ENCODE results near the gene MRPS2. TPM values are rescaled to one million over a fixed set of nuclear protein-coding genes. Genes with fewer than 3 reads are reported as not detected.

MRPS2 gene
- total RNA-seq, 3 donors from 2014 or later (not counting 1 experiment from before 2014, with no cell fraction given) = 15.6 to 26.7 (median 24.7) TPM

GRCh38 chr9:135482015-135482754, 18.3 kb upstream of the MRPS2 start:
- Histone ChIP-seq H3K27ac (ENCODE audit: low read length) (no peak overlapping the region), H3K4me1 (ENCODE audit: control insufficient read depth, insufficient read depth, low read length) (peaks cover 23% of the 10 kb centered on the region), H3K27me3 (ENCODE audit: control insufficient read depth, insufficient read depth, low read length) (no peaks in the 10 kb centered on the region), H3K9me3 (ENCODE audit: control insufficient read depth, insufficient read depth, low read length) (no peaks in the 10 kb centered on the region), H3K4me3 (ENCODE audit: low read length) (no peak overlapping the region), H3K36me3 (ENCODE audit: control insufficient read depth, insufficient read depth, low read length) (peaks cover 5% of the 10 kb centered on the region)
- H3K4me3 Mint-ChIP-seq = peak overlapping the region; percentile 58
- H3K36me3 Mint-ChIP-seq = no peaks in the 10 kb centered on the region
- WGBS (ENCODE audit: insufficient coverage) = 78% methylated on average over 5 of the region's 8 CpGs
- intact Hi-C loops (cut with micrococcal nuclease) = no loop called here
- H3K9me3 Mint-ChIP-seq = no peaks in the 10 kb centered on the region
- H3K27ac Mint-ChIP-seq = no peak overlapping the region
- peaks cover 0 to 2% of the 10 kb centered on the region in 2 donors for H3K27me3 Mint-ChIP-seq (ENCODE audit: low read depth in 2 of 2)
- ATAC-seq (no peak), DNase-seq (no peak)
- peaks cover 5 to 9% of the 10 kb centered on the region in 2 donors for H3K4me1 Mint-ChIP-seq
- no peak for TF ChIP-seq CTCF (IDR thresholded peaks at IDR 0.05)

- TF ChIP-seq CTCF (IDR thresholded peaks at IDR 0.05) = no peak
- Histone ChIP-seq H3K4me3 (ENCODE audit: low read length) (no peak overlapping the region), H3K27ac (ENCODE audit: low read length) (no peak overlapping the region), H3K9me3 (ENCODE audit: control insufficient read depth, insufficient read depth, low read length) (no peaks in the 10 kb centered on the region), H3K4me1 (ENCODE audit: control insufficient read depth, insufficient read depth, low read length) (peaks cover 18% of the 10 kb centered on the region), H3K36me3 (ENCODE audit: control insufficient read depth, insufficient read depth, low read length) (peaks cover 5% of the 10 kb centered on the region), H3K27me3 (ENCODE audit: control insufficient read depth, insufficient read depth, low read length) (no peaks in the 10 kb centered on the region)
- Mint-ChIP-seq H3K9me3 (no peaks in the 10 kb centered on the region), H3K36me3 (no peaks in the 10 kb centered on the region), H3K4me3 (no peak overlapping the region), H3K4me1 (peaks cover 0 to 4% of the 10 kb centered on the region in 2 donors), H3K27ac (no peak overlapping the region), H3K27me3 (ENCODE audit: low read depth in 2 of 2) (no peaks in the 10 kb centered on the region)
- ATAC-seq (no peak), DNase-seq (no peak)
- 95% methylated on average over 47 of the region's 47 CpGs for WGBS (ENCODE audit: insufficient coverage)
- intact Hi-C loops (cut with micrococcal nuclease) = no loop called here
Observed at GRCh38 chr9:135484460-135485277, 15.8 kb upstream of the MRPS2 start.

GRCh38 chr9:135485385-135485784, 15.1 kb upstream of the MRPS2 start:
- H3K4me1 Mint-ChIP-seq = peaks cover 0 to 4% of the 10 kb centered on the region in 2 donors
- no peaks in the 10 kb centered on the region for H3K36me3 Mint-ChIP-seq
- 94% methylated on average over 25 of the region's 25 CpGs for WGBS (ENCODE audit: insufficient coverage)
- intact Hi-C loops (cut with micrococcal nuclease) = no loop called here
- Histone ChIP-seq H3K27me3 (ENCODE audit: control insufficient read depth, insufficient read depth, low read length) (no peaks in the 10 kb centered on the region), H3K4me3 (ENCODE audit: low read length) (no peak overlapping the region), H3K27ac (ENCODE audit: low read length) (no peak overlapping the region), H3K36me3 (ENCODE audit: control insufficient read depth, insufficient read depth, low read length) (peaks cover 5% of the 10 kb centered on the region), H3K4me1 (ENCODE audit: control insufficient read depth, insufficient read depth, low read length) (peaks cover 17% of the 10 kb centered on the region), H3K9me3 (ENCODE audit: control insufficient read depth, insufficient read depth, low read length) (no peaks in the 10 kb centered on the region)
- H3K27ac Mint-ChIP-seq = no peak overlapping the region
- H3K9me3 Mint-ChIP-seq = no peaks in the 10 kb centered on the region
- DNase-seq = no peak
- ATAC-seq = no peak
- H3K27me3 Mint-ChIP-seq (ENCODE audit: low read depth in 2 of 2) = no peaks in the 10 kb centered on the region
- no peak for TF ChIP-seq CTCF (IDR thresholded peaks at IDR 0.05)
- no peak overlapping the region for H3K4me3 Mint-ChIP-seq

Data from natural killer cell (primary cell).